Ovary (tissue), 9 donors: Measurements from ENCODE around the gene LMF1. TPM values are rescaled to one million over a fixed set of nuclear protein-coding genes. Genes with fewer than 3 reads are reported as not detected.

ENCODE experiments used
- DNase-seq, 5 donors: peaks; one replicate each; pipeline ENCODE4 v3.0.0-alpha.2; 2019 to 2020
- H3K27ac ChIP-seq, 2 donors: fragments of 200-600 bp; one replicate each; pipeline versions ENCODE4 v1.5.1 to v1.8.0; 2019 to 2022
- H3K27me3 ChIP-seq: fragments of 200-600 bp; one replicate; pipeline ENCODE4 v1.8.0; 2022
- H3K36me3 ChIP-seq: fragments of 200-600 bp; sonication (generic); one replicate; pipeline ENCODE4 v1.5.1; 2019
- H3K4me1 ChIP-seq: one replicate; pipeline ENCODE4 v1.8.1; 2013; ENCODE audit warnings: mild to moderate bottlenecking, moderate library complexity; ENCODE audit not compliant: insufficient read depth
- H3K4me3 ChIP-seq: fragments of 200-600 bp; sonication (generic); one replicate; pipeline ENCODE4 v1.5.1; 2017
- H3K9me3 ChIP-seq, 2 donors: fragments of 200-600 bp in 1 of 2; sonication (generic) in 1 of 2; one replicate each; pipeline versions ENCODE4 v1.5.1 to v1.8.1; 2013 to 2019; ENCODE audit warnings: mild to moderate bottlenecking in 1 of 2, moderate library complexity in 1 of 2
- CTCF ChIP-seq, 3 donors: fragments of 450-650 bp in 2 of 3; fragments of 200-600 bp in 1 of 3; IDR thresholded peaks; one replicate each; pipeline versions ENCODE4 v1.5.1 to v1.8.0; 2016 to 2022; ENCODE audit warnings: antibody characterized with exemption in 3 of 3, mild to moderate bottlenecking in 1 of 3
- EP300 ChIP-seq: sonication (generic); formaldehyde crosslinking; IDR thresholded peaks from one replicate; pipeline ENCODE4 v1.6.1; 2017; ENCODE audit warnings: antibody characterized with exemption
- POLR2A ChIP-seq: fragments of 450-650 bp; IDR thresholded peaks from one replicate; pipeline ENCODE4 v1.6.1; 2017; ENCODE audit warnings: antibody characterized with exemption, mild to moderate bottlenecking, moderate library complexity
- WGBS, 3 donors: extraction: QIAGEN DNeasy Blood & Tissue Kit in 1 of 3; methylation state at CpG; one replicate each; pipeline versions ENCODE4 v1.1.5 to v1.1.7; 2013 to 2017; 5-methylcytosine and 5-hydroxymethylcytosine counted together
- intact Hi-C, 4 donors: fragments of 100-400 bp; cut with DNase I; formaldehyde crosslinking; loops; one replicate each; pipeline versions ENCODE4 v1.11.0 to v1.15.1; 2022 to 2023
- polyA plus RNA-seq, 2 donors: library from polyadenylated mRNA; stranded (reverse); fragments of 200-250 nt in 1 of 2; fragments of 350-450 nt in 1 of 2; fragmentation: Illumina TruSeq in 1 of 2; extraction: RNeasy Lipid Tissue Mini Kit (QIAGEN cat#74804) in 1 of 2; gene quantifications; one replicate each; pipeline ENCODE4 v1.2.3, GENCODE V29; 2013 to 2014
- total RNA-seq, 7 donors: library from RNA; depleted of rRNA in 2 of 7; stranded (reverse); fragments of >200 nt in 2 of 7; fragmentation: NEBNext Ultra II Directional in 3 of 7; extraction: Animal tissue kit (Norgen Biotek cat#: 25700) in 3 of 7; gene quantifications; one replicate each; pipeline versions ENCODE4 v1.1.0 to v1.2.4, GENCODE V29; 2016 to 2023
- donor health status: DM: no; HTN: no; CAD: no; lungs with moderate emphysema.
- donor health status: DM: no; HTN: no; CAD: no.
- donor health status: Bipolar disorder and iron deficiency.
- donor health status: DM: yes; HTN: yes; CAD: no.
- donor health status: DM: no; HTN: no; CAD: no.
- donor health status: DM: yes; HTN: yes; CAD: no.

Gene LMF1
- total and polyA plus RNA-seq, 9 donors, result 7.8 to 31.9 (median 23.6) TPM

- no peak for TF ChIP-seq POLR2A
- no peak for TF ChIP-seq EP300
- TF ChIP-seq CTCF (IDR thresholded peaks at IDR 0.05), result no peak
- DNase-seq, result no peak
- Histone ChIP-seq H3K4me3 (no peak overlapping the region), H3K27me3 (no peaks in the 10 kb centered on the region), H3K9me3 (no peaks in the 10 kb centered on the region), H3K27ac (no peak overlapping the region), H3K36me3 (no peaks in the 10 kb centered on the region), H3K4me1 (no peaks in the 10 kb centered on the region)
- intact Hi-C loops, result no loop called here
- 93 to 95% (median 93%) methylated on average over 15 of the region's 15 CpGs for WGBS, 3 donors
Observed at GRCh38 chr16:933581-933980, 37.2 kb downstream of the LMF1 start.

GRCh38 chr16:932831-933330 lies 37.9 kb downstream of the LMF1 start:
- intact Hi-C loops, result no loop called here
- no peaks in the 10 kb centered on the region for H3K27me3 ChIP-seq
- no peak for TF ChIP-seq EP300
- no peak for TF ChIP-seq CTCF (IDR thresholded peaks at IDR 0.05)
- no peak for TF ChIP-seq POLR2A
- no peaks in the 10 kb centered on the region for H3K9me3 ChIP-seq
- DNase-seq, result no peak
- H3K4me3 ChIP-seq, result no peak overlapping the region
- no peak overlapping the region for H3K27ac ChIP-seq
- no peaks in the 10 kb centered on the region for H3K4me1 ChIP-seq
- no peaks in the 10 kb centered on the region for H3K36me3 ChIP-seq
- WGBS, 3 donors, result 86 to 90% (median 89%) methylated on average over 21 of the region's 21 CpGs

- WGBS, 3 donors, result 88 to 90% (median 89%) methylated on average over 42 to 44 of the region's 44 CpGs
- Histone ChIP-seq H3K4me3 (no peak overlapping the region), H3K27me3 (no peaks in the 10 kb centered on the region), H3K27ac (no peak overlapping the region), H3K4me1 (no peaks in the 10 kb centered on the region), H3K9me3 (no peaks in the 10 kb centered on the region), H3K36me3 (no peaks in the 10 kb centered on the region)
- DNase-seq, result no peak
- TF ChIP-seq EP300 (no peak), POLR2A (no peak), CTCF (IDR thresholded peaks at IDR 0.05) (no peak)
- intact Hi-C loops, result no loop called here
Observed at GRCh38 chr16:931626-932500, 38.9 kb downstream of the LMF1 start.

- Histone ChIP-seq H3K27ac (no peak overlapping the region), H3K36me3 (no peaks in the 10 kb centered on the region), H3K4me1 (no peaks in the 10 kb centered on the region), H3K27me3 (no peaks in the 10 kb centered on the region), H3K9me3 (no peaks in the 10 kb centered on the region), H3K4me3 (no peak overlapping the region)
- no peak for TF ChIP-seq POLR2A
- TF ChIP-seq EP300, result no peak
- TF ChIP-seq CTCF (IDR thresholded peaks at IDR 0.05), result no peak
- no peak for DNase-seq
- intact Hi-C loops, result no loop called here
- WGBS, 3 donors, result 91 to 96% (median 95%) methylated on average over 21 of the region's 21 CpGs
Observed at GRCh38 chr16:931171-931570, 39.6 kb downstream of the LMF1 start.
